HG02610 (cell line): Measurements from ENCODE around the gene STX17.
A peak's percentile ranks its signal among the peaks of the same experiment; 100 is the strongest.
"Not testable (repeated sequence)": the region's sequence is repeated elsewhere in the genome, so short reads cannot be mapped to it uniquely, and the experiment has no call there.

Experiments used
- ATAC-seq: cut with Tn5 transposase; IDR thresholded peaks from one replicate; pipeline ENCODE4 v1.9.1; 2021; ENCODE audit warnings: mild to moderate bottlenecking, moderate library complexity; ENCODE audit not compliant: unreplicated experiment

STX17 gene

DNA sequence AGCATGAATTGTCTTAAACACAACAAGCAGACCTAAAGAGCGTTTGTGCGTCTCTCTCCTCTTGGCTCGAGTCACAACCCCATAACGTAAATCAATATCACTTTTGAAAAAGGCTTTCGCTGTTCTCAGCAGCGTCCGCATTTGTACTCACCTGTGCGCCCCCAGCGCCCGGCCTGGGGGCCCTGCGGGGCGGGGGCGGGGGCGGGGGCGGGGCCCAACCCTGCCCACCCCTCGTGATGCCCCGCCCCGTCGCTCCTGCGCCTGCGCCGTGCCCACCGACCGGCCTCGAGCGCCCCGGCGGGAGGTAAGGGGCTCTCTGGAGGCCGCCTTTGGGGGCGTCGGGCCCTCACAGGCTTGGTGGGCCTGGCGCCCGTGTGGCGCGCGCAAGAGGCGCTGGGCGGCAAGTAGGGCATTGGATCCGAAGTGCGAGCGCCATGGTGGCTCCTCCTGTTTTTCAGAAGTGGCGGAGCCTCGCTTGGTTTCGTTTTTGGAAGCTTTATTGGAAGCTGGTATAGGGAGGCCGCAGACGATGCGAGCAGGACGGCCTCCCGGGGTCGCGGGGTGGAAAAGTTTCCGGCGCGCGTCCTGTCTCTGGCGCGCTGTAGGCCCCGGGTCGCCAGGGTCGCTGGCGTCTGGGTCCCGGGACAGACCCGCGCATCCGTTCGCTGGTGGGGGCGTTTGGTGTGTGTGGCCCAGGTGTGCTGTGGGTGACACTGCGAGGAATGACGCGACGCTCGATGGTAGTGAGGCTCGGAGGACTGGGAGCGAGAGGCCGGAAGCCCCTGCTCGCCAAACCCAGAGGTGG, at the start of gene STX17:
Gene STX17 (plus strand): TSS at position 252 of the 805 bp plus-strand sequence. CDS start 8,586 bp downstream, outside the sequence.
- ATAC-seq, result peak; percentile 93

DNA sequence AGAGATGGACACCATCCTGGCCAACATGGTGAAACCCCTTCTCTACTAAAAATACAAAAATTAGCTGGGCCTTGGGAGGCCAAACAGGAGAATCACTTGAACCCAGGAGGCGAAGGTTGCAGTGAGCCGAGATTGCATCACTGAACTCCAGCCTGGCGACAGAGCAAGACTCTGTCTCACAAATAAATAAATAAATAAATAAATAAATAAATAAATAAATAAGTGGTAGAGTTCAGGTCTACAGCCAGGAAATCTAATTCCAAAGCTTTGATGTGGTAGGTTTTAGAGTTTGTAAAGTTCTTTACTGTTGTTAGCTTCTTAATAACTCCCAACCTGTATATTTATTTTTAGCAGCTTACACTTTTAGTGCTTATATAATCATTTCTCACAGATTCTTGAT, 48.9 kb upstream of the STX17 start:
- not testable (repeated sequence) for ATAC-seq

GRCh38 chr9:99858087-99858486, 48.4 kb upstream of the STX17 start:
- no peak for ATAC-seq

DNA sequence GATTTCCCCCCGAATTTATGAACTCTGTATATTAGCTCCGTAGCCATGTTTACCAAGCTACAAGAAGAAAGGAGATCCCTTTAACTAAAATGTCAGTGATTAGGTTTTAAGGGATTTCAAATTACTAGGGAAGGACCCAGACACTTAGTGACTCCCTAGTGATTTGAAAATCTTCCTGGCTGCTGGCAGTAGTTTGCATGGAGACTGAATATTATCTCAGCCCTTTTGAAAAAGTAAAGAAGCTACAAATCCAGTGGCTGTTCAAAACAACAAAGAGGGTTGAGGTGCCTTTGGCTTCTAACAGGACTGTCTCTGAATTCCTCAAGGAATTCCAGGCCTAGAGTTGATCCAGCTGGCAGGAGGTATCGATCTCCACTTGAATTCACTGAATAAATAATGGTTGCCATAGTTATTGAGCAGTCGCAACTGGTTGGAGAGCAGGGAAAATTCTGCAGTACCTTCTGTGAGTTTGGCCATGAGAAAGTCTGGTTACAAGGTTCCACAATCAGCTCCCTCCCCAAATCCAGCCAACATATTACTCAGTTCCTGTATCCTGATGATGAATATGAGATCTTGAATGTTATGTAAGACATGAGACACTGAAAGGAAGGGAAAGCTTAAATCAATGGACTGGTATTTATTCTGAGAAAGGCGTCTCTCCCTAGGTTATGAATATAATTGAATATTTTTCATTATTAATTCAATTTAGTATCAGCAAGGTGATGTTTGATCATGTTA, 47.0 kb upstream of the STX17 start:
- no peak for ATAC-seq

DNA sequence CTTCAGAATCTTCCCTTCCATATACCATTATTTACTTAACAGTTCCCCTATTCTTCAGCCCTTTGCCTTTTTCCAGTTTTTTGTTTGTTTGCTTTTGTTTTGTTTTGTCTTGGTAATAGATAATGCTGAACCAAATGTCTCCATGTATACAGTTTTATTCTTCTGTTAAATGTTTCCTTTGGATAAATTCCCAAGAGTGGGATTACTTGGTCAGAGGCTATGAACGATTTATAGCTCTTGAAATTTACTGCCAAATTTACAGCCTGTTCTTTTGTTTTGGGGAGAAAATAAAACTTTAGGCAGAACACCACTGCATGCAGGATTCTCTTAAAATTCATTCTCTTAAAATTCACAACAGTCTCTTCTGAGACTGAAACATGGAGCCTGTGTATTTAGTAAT, 46.2 kb upstream of the STX17 start:
- no peak for ATAC-seq

DNA sequence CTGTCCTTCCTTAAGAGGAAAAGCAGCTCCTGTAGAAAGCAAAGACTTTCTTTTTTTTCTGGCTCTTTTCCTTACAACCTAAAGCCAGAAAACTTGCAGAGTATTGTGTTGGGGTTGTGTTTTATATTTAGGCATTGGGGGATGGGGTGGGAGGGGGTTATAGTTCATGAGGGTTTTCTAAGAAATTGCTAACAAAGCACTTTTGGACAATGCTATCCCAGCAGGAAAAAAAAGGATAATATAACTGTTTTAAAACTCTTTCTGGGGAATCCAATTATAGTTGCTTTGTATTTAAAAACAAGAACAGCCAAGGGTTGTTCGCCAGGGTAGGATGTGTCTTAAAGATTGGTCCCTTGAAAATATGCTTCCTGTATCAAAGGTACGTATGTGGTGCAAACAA, 42.5 kb upstream of the STX17 start:
- ATAC-seq, result no peak

DNA sequence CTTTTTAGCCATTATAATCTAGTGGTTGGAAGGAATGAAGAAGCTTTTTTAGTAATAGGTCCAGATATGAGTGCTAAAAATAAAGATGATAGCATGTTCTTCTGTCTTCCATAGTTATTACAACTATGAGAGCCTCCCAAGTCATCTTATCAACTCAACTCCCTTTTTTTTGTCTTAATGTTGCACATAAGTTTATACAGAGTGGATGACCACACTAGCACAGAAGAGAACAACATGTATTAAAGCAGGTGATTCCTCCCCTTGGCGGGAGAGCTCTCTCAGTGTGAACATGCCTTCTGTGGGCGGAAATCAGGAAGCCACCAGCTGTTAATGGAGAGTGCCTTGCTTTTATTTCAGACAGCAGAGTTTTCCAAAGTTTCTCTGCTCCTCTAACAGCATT, 40.1 kb upstream of the STX17 start:
- no peak for ATAC-seq

GRCh38 chr9:99867536-99867935, 38.9 kb upstream of the STX17 start:
- peak; percentile 5 for ATAC-seq

DNA sequence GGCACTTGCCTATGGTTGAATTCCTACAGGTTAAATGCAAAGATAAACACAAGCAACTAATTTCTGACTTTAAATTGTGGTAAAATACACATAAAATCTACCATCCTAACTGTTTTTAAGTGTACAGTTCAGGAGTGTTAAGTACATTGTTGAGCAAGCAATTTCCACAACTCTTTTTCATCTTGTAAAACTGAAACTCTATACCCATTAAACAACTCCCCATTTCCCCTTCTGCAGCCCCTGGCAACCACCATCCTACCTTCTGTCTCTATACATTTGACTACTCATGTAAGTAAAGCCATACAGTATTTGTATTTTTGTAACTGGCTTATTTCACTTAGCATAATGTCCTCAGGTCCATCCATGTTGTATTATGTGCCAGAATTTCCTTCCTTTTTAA, 38.5 kb upstream of the STX17 start:
- ATAC-seq, result peak; percentile 84

GRCh38 chr9:99868845-99869244, 37.6 kb upstream of the STX17 start:
- peak; percentile 75 for ATAC-seq

GRCh38 chr9:99870126-99870525, 36.3 kb upstream of the STX17 start:
- no peak for ATAC-seq

DNA sequence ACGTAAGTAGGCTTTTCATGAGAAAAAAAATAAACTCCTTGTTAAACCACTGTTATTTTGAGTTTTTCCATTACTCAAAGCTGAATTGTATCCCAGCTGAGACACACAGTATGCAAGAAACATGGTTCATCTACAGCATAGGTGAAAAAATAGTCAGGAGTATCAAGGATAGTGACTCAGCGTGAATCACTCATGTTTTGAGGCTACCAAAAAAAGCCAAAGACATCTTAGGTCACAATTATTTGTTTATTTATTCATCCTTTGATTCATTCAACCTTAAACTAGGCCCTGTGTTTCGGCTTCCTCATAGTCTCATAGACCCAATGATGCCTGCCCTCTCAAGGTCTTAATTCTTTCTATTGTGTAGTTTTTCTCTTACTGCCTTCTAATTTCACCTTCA, 32.9 kb upstream of the STX17 start:
- ATAC-seq, result no peak

DNA sequence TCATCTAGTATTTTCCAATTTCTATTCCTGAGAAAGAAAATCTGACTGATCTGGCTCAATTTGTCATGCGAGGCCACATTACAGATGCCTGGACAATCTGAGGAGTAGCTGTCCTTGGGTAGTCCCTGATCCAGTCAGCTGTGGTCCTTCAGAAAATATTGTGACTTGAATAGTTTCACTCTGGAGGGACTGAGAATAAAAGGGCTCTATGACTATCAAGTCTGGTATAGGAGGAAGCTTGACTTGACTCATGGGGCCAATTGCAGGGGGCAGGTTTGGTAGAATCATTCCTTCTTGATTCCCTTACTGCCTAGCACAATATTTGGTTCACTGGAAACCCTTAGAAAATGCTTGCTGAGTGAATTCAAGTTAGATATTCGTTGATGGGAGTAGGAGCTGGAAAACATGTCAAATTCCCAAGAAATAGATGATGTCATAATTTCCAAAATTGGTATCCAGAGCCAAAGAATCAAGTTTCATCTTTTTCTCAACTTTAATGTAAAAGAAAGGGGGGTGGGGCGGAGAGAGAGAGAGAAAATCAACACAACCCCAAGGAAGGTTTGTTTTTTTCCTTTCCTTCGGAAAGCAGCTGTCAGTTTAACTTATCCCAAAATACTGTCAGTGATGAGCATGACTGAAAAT, 32.4 kb upstream of the STX17 start:
- ATAC-seq, result no peak

DNA sequence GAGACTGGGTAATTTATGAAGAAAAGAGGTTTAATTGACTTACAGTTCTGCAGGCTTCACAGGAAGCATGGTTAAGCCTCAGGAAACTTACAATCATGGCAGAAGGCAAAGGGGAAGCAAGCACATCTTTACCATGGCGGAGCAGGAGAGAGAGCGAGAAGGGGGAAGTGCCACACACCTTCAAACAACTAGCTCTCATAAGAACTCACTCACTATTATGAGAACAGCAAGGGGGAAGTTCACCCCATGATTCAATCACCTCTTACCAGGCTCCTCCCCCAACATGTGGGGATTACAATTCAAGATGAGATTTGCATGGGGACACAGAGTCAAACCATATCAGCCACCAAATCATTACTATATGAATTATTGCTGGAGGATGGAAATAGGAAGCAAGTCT, 30.3 kb upstream of the STX17 start:
- no peak for ATAC-seq

DNA sequence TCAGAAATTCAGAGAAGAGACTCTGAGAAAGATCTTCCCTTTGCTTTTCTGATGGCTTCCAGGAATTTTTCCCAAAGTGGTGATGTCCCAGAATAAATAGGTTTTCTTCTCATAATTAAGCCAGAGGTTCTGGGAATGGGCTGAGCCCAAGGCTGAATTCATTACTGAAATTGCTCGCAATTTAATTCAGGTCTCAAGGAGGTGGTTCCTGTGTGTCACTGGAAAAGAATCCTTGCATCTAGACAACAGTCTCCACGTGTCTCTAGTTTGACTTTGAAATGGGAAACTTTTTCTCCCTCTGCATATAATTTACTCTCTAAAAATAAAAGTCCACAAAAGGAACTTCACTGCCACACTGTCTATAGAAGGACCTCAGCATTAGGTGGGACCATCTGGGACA, 27.8 kb upstream of the STX17 start:
- ATAC-seq, result no peak

GRCh38 chr9:99881769-99882168, 24.7 kb upstream of the STX17 start:
- no peak for ATAC-seq

GRCh38 chr9:99885747-99886146, 20.7 kb upstream of the STX17 start:
- ATAC-seq, result no peak

- no peak for ATAC-seq
Observed at GRCh38 chr9:99889120-99889519, 17.3 kb upstream of the STX17 start.

GRCh38 chr9:99894826-99895225, 11.6 kb upstream of the STX17 start:
- no peak for ATAC-seq

DNA sequence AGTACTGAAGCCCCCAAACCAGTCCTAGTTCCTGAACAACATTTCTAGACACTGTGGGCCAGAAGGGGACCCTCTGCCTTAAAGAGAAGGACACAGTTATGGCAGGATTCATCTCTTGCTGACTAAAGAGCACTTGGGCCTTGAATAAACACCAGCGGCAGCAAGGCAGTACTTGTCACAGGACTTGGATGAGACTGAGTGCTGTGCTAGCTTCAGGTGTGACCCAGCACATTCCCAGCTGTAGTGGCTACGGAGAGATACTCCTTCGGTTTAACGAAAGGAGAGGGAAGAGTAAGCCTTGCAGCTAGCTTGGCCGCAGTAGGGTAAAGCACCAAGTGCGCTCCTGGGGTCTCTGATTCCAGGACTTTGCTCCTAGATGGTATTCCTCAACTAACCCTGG, 10.9 kb upstream of the STX17 start:
- ATAC-seq, result no peak

DNA sequence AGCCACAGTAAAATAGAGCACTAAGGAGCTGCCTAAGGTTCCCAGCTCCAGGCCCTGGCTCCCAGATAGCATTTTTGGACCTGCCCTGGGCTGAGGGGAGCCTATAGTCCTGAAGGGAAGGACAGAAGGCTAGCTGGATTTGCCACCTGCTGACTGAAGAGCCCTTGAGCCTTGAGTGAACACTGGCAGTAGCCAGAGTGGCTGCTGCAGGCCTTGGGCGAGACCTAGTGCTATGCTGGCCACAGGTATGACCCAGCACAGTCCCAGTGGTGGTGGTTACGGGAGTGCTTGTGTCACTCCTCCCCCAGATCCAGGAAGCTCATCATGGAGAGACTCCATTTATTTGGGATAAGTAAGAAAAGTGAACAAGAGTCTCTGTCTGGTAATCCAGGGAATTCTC, 10.3 kb upstream of the STX17 start:
- no peak for ATAC-seq

DNA sequence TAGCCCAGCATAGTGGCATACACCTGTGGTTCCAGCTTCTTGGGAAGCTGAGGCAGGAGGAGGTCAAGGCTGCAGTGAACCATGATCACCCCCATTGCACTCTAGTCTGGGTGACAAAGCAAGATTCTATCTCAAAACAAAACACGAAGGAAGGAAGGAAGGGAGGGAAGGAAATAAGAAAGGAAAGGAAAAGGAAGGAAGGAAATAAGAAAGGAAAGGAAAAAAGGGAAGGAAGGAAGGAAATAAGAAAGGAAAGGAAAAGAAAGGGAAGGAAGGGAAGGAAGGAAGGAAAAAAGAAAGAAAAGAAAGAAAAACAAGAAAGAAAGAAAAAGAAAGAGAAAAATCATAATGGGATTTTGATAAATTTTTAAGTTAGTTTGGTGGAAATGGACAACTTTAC, 3.1 kb upstream of the STX17 start:
- ATAC-seq, result no peak
